Caco-2 (cell line): Measurements from ENCODE around the gene PSMD13. TPM values are rescaled to one million over a fixed set of nuclear protein-coding genes. Genes with fewer than 3 reads are reported as not detected.
A peak's percentile ranks its signal among the peaks of the same experiment; 100 is the strongest.

Experiments
- BruUV-seq: library from RNA; stranded (reverse); fragments of 400-500 nt; replicated peaks from 2 replicates; lab custom pipeline; 2021; lab: Mats Ljungman, UMichigan
- CTCF ChIA-PET: fragments of 300-600 bp; sonication (Branson Sonifier 250); formaldehyde crosslinking; loops from one replicate; lab custom pipeline; 2022; ENCODE audit warnings: antibody characterized with exemption; lab: Charles Lee
- POLR2A ChIA-PET: fragments of 300-600 bp; sonication (Branson Sonifier 250); formaldehyde crosslinking; loops from one replicate; lab custom pipeline; 2022; ENCODE audit warnings: antibody characterized with exemption; lab: Charles Lee
- DNase-seq, 2 experiments: peaks; one replicate each; pipeline versions ENCODE4 v3.0.0 to v3.0.0-alpha.2; 2020 to 2022
- H3K27me3 ChIP-seq: replicated peaks from 2 replicates; pipeline ENCODE4 v1.6.0; 2011; ENCODE audit warnings: low read length; ENCODE audit not compliant: control insufficient read depth, insufficient read depth
- H3K36me3 ChIP-seq: 2 replicates; pipeline ENCODE4 v1.5.1; 2011; ENCODE audit warnings: low read length; ENCODE audit not compliant: control insufficient read depth, insufficient read depth
- H3K4me1 ChIP-seq: fragments of 250-450 bp; sonication (Bioruptor Pico); 2 replicates; pipeline ENCODE4 v1.5.1; 2020; ENCODE audit warnings: mild to moderate bottlenecking
- H3K4me3 ChIP-seq: 2 replicates; pipeline ENCODE4 v1.5.1; 2011; ENCODE audit warnings: low read depth, mild to moderate bottlenecking, control low read depth, low read length
- H3K9me3 ChIP-seq: fragments of 250-450 bp; sonication (Bioruptor Pico); 2 replicates; pipeline ENCODE4 v1.5.1; 2020; ENCODE audit warnings: mild to moderate bottlenecking, moderate library complexity
- H3K27ac Mint-ChIP-seq: one replicate; pipeline ENCODE4 v1.8.0; 2022; ENCODE audit warnings: mixed read lengths; ENCODE audit not compliant: unreplicated experiment
- H3K27me3 Mint-ChIP-seq: one replicate; pipeline ENCODE4 v1.8.0; 2022; ENCODE audit warnings: mixed read lengths; ENCODE audit not compliant: insufficient read depth, unreplicated experiment
- H3K36me3 Mint-ChIP-seq: one replicate; pipeline ENCODE4 v1.8.0; 2022; ENCODE audit warnings: mild to moderate bottlenecking, mixed read lengths; ENCODE audit not compliant: insufficient read depth, unreplicated experiment
- H3K4me1 Mint-ChIP-seq: one replicate; pipeline ENCODE4 v1.8.0; 2022; ENCODE audit warnings: low read depth, mixed read lengths; ENCODE audit not compliant: unreplicated experiment
- H3K4me3 Mint-ChIP-seq: one replicate; pipeline ENCODE4 v1.8.0; 2022; ENCODE audit warnings: mild to moderate bottlenecking, moderate library complexity, mixed read lengths; ENCODE audit not compliant: unreplicated experiment
- H3K9me3 Mint-ChIP-seq: one replicate; pipeline ENCODE4 v1.8.0; 2022; ENCODE audit warnings: mixed read lengths; ENCODE audit not compliant: unreplicated experiment
- intact Hi-C: fragments of 100-400 bp; cut with micrococcal nuclease; formaldehyde crosslinking; loops from one replicate; pipeline ENCODE4 v1.10.0; 2022; ENCODE audit not compliant: unreplicated experiment
- total RNA-seq: library from RNA; stranded (reverse); gene quantifications from 2 replicates; pipeline ENCODE4 v1.2.3, GENCODE V29; 2022
- TF ChIP-seq, protein P1 (sequence below), 2 experiments: fragments of 200-600 bp in 1 of 2; IDR thresholded peaks; 1 replicate in 1 of 2; 2 replicates in 1 of 2; pipeline versions ENCODE4 v1.5.1 to v1.8.0; 2011 to 2022; ENCODE audit warnings: antibody characterized with exemption in 1 of 2, control low read depth in 1 of 2, inconsistent platforms in 1 of 2, low read depth in 1 of 2, low read length in 1 of 2, mild to moderate bottlenecking in 1 of 2, moderate library complexity in 1 of 2; ENCODE audit not compliant: insufficient read depth in 1 of 2, severe bottlenecking in 1 of 2, unreplicated experiment in 1 of 2

PSMD13 gene
- total RNA-seq, 1 experiment from 2014 or later, result 172 TPM

DNA sequence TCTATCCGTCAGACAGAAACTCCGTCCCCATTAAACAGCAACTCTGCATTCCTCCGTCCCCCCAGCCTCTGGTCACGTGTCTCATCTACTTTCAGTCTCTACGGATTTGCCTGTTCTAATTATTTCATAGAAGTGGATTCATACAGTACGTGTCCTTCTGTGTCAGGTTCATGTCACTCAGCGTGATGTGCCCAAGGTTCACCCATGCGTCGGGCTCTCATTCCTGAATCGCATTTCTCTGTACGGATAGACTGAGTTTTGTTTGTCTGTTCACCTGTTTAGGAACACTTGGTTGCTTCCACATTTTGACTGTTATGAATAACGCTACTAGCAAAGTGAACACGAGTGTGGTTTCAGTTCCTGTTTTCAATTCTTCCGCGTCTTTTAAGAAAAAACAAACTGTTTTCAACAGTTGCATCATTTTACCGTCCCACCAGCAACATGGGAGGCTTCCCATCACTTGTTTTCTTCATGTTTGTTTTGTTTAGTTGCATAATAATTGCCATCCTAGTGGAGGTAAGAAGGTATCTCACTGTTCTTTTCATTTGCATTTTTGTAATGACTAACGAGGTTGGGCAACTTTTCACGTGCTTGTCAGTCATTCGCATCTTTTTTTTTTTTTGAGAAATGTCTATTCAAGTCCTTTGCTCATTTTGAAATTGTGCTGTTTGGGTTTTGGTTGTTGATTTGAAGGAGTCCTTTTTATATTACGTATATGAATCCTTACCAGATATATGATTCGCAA, 32.5 kb downstream of the PSMD13 start:
- CTCF ChIA-PET, result no interaction called here
- no peak overlapping the region for H3K27ac Mint-ChIP-seq
- TF ChIP-seq, protein P1, sequence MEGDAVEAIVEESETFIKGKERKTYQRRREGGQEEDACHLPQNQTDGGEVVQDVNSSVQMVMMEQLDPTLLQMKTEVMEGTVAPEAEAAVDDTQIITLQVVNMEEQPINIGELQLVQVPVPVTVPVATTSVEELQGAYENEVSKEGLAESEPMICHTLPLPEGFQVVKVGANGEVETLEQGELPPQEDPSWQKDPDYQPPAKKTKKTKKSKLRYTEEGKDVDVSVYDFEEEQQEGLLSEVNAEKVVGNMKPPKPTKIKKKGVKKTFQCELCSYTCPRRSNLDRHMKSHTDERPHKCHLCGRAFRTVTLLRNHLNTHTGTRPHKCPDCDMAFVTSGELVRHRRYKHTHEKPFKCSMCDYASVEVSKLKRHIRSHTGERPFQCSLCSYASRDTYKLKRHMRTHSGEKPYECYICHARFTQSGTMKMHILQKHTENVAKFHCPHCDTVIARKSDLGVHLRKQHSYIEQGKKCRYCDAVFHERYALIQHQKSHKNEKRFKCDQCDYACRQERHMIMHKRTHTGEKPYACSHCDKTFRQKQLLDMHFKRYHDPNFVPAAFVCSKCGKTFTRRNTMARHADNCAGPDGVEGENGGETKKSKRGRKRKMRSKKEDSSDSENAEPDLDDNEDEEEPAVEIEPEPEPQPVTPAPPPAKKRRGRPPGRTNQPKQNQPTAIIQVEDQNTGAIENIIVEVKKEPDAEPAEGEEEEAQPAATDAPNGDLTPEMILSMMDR (IDR thresholded peaks at IDR 0.05; ENCODE audit: insufficient read depth in 1 of 2, low read depth in 1 of 2, low read length in 1 of 2, severe bottlenecking in 1 of 2, unreplicated experiment in 1 of 2), result no peak

DNA sequence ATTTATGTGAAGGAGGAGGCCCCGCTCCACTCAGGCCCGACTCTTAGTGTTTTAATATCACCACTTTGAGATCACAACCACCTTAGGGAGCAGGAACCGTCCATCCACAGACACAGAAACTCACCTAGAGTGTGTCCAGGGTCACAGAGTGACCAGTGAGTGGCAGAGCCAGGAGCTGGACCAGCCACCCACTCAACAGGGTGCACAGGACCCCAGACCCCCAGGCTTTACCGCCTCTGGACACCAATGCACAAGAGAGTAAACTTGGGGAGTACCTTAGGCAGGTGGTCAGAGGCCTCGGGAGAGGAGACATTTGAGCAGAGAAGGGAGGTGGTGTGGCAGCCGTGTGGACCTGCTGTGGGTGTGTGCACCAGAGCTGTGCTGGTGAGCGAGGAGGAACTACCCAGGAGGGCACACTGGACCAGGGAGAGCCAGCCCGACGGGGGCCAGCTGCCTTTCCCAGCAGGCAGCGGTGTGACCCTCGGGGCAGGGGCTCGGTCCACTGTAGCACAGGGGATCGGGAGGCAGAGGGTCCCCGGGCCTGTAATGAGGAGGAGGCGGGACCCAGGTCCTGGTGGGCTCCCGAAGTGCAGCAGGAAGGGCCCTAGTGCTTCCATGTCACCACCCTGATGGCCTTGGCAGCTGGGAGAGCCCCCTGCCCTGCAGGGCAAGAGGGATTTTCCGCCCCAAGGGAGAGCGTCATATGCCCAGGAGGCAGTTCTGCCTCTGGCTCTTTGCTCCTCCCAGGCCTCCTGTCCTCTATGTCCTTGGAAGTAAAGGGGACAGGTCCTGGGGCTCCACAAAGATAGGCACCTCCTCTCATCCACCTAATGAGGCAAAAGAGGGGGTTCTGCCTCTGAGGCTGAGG, 33.9 kb downstream of the PSMD13 start:
- intact Hi-C loops, result no loop called here
- ChIA-PET CTCF (interaction anchor here (0.8 kb wide), 1 partner anchor 20 kb away, joined by 3 read pairs; no protein-coding TSS in a partner anchor), POLR2A (no interaction called here)
- no TSS peak for BruUV-seq
- peaks cover 3% of the 10 kb centered on the region for H3K27me3 Mint-ChIP-seq
- H3K36me3 ChIP-seq, result no peaks in the 10 kb centered on the region
- H3K9me3 ChIP-seq, result peaks cover 6% of the 10 kb centered on the region
- no peak overlapping the region for H3K4me3 Mint-ChIP-seq
- no peaks in the 10 kb centered on the region for H3K9me3 Mint-ChIP-seq
- H3K4me1 Mint-ChIP-seq, result no peaks in the 10 kb centered on the region
- H3K36me3 Mint-ChIP-seq, result peaks cover 6% of the 10 kb centered on the region
- peaks cover 5% of the 10 kb centered on the region; the same call in 1 of the 2 replicates for H3K4me1 ChIP-seq
- peak overlapping the region; percentile 12 for H3K27ac Mint-ChIP-seq
- H3K4me3 ChIP-seq, result no peak overlapping the region
- no peak for DNase-seq
- H3K27me3 ChIP-seq, result no peaks in the 10 kb centered on the region
- TF ChIP-seq, protein P1 (IDR thresholded peaks at IDR 0.05; ENCODE audit: insufficient read depth in 1 of 2, low read depth in 1 of 2, low read length in 1 of 2, severe bottlenecking in 1 of 2, unreplicated experiment in 1 of 2), result no peak

More for the DNA sequence above, 32.5 kb downstream of the PSMD13 start:
- BruUV-seq, result no TSS peak
- H3K4me3 ChIP-seq, result no peak overlapping the region
- no peaks in the 10 kb centered on the region for H3K27me3 ChIP-seq
- intact Hi-C loops, result no loop called here
- Mint-ChIP-seq H3K27me3 (peaks cover 3% of the 10 kb centered on the region), H3K9me3 (no peaks in the 10 kb centered on the region), H3K4me3 (no peak overlapping the region), H3K36me3 (peaks cover 6% of the 10 kb centered on the region), H3K4me1 (no peaks in the 10 kb centered on the region)
- peaks cover 6% of the 10 kb centered on the region for H3K9me3 ChIP-seq
- POLR2A ChIA-PET, result no interaction called here
- DNase-seq, result no peak
- H3K4me1 ChIP-seq, result peaks cover 5% of the 10 kb centered on the region; the same call in 1 of the 2 replicates
- H3K36me3 ChIP-seq, result no peaks in the 10 kb centered on the region

DNA sequence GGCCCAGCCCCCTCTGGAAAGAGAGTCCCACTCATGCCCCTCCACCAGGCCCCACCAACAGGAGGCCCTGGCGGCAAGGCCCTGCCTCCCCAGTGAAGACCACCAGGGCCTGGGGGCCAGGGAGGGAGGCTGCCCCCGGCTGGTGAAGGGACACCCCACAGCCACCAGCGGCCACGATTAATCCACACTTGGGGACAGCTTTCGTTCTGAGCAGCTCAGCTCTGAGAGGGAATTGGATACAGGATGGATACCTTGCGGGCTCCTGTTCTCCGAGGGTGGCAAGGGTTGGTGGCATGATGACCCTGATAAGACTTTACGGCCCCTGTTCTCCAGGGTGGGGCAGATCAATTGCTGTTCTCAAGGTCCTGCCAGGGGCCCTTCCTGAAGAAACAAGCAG, 34.5 kb downstream of the PSMD13 start:
- peaks cover 3% of the 10 kb centered on the region; the same call in 1 of the 2 replicates for H3K9me3 ChIP-seq
- no peaks in the 10 kb centered on the region for H3K27me3 ChIP-seq
- intact Hi-C loops, result no loop called here
- H3K9me3 Mint-ChIP-seq, result no peaks in the 10 kb centered on the region
- ChIA-PET CTCF (interaction anchor here (0.8 kb wide), 1 partner anchor 21 kb away, joined by 3 read pairs; no protein-coding TSS in a partner anchor), POLR2A (no interaction called here)
- H3K36me3 Mint-ChIP-seq, result peaks cover 6% of the 10 kb centered on the region
- H3K4me1 Mint-ChIP-seq, result no peaks in the 10 kb centered on the region
- no peak overlapping the region for H3K27ac Mint-ChIP-seq
- H3K4me1 ChIP-seq, result peaks cover 5% of the 10 kb centered on the region; the same call in 1 of the 2 replicates
- no peak for DNase-seq
- no peaks in the 10 kb centered on the region for H3K36me3 ChIP-seq
- H3K4me3 Mint-ChIP-seq, result no peak overlapping the region
- BruUV-seq, result no TSS peak
- TF ChIP-seq, protein P1 (IDR thresholded peaks at IDR 0.05; ENCODE audit: insufficient read depth in 1 of 2, low read depth in 1 of 2, low read length in 1 of 2, severe bottlenecking in 1 of 2, unreplicated experiment in 1 of 2), result no peak
- no peak overlapping the region for H3K4me3 ChIP-seq
- peaks cover 3% of the 10 kb centered on the region for H3K27me3 Mint-ChIP-seq
